ENCODE measurements around the gene NCCRP1.

GRCh38 chr19:39205449-39205764 lies 8.6 kb downstream of the NCCRP1 start:
- TF ChIP-seq CTCF (IDR thresholded peaks at IDR 0.05; ENCODE audit: poor library complexity) (no peak), EZH2 (IDR thresholded peaks at IDR 0.05; ENCODE audit: borderline replicate concordance) (no peak)

Data from hepatocyte (in vitro differentiated cells).